HG03460 (cell line): Measurements from ENCODE around the gene NAXD.
"Not testable (repeated sequence)": the region's sequence is repeated elsewhere in the genome, so short reads cannot be mapped to it uniquely, and the experiment has no call there.

Experiments used
- ATAC-seq: cut with Tn5 transposase; IDR thresholded peaks from one replicate; pipeline ENCODE4 v1.9.1; 2021; ENCODE audit not compliant: unreplicated experiment

The NAXD gene

DNA sequence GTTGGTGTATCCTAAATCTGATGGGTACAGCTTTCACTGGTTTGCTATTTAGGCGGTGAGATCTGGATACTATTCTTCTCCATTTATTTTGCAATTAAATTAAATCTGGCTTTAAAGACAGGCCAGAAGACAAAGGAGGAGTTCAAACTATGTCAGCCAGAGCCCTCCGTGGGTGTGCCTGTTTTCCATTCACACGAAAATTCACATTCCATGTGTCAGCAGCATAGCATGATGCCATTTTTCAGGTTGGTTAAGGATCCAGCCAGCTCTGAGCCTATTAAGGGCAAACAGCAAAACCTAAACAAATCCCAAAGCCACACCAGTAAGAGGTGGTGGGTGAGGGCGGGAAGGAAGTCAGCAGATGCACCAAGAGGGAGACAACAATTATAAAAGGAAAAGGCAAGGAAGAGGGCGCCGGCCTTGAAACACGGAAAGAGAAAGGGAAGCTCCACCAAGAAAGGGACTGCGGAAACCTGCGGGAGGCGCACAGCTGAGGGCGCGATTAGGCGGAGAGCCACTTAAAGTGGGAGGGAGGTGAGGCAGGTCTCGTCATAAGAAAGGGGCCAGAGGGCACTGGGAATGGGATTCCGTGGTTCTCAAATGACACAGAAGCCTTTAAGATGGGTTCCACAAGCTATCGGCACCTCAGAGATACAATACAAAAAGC, 47.6 kb downstream of the NAXD start:
- ATAC-seq = no peak

DNA sequence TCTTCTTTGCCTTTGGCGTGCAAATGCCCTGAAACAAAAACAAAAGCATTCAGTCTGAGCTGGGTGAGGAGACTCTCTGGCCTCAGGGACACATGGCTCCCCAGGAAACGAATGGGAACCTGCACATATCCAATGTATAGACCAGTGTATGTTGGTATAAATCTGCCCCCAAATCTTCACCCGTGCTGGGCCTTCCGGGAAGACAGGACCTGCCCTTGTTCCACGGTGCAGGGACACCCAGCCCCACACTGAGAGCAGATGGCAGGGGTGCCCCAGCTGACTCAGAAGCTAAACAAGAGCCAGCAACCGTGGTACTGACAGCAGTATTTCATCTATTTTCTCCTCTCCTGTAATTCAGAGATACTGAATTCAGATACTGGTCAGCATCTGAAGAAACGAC, 48.1 kb downstream of the NAXD start:
- ATAC-seq = no peak

DNA sequence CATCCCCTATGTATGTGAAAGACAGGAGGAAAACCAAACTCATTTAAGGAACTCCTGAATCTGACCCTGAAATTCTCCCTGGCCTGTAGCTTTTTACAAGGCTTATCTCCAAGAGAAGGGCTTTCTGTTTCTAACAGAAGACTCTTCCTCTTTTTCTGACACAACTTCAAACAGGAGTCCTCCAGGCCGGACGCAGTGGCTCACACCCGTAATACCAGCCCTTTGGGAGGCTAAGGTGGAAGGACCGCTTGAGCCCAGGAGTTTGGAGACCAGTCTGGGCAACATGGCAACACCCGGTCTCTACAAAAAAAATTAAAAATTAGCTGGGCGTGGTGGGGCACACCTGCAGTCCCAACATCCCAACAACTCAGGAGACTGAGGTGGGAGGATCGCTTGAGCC, 48.7 kb downstream of the NAXD start:
- no peak for ATAC-seq

DNA sequence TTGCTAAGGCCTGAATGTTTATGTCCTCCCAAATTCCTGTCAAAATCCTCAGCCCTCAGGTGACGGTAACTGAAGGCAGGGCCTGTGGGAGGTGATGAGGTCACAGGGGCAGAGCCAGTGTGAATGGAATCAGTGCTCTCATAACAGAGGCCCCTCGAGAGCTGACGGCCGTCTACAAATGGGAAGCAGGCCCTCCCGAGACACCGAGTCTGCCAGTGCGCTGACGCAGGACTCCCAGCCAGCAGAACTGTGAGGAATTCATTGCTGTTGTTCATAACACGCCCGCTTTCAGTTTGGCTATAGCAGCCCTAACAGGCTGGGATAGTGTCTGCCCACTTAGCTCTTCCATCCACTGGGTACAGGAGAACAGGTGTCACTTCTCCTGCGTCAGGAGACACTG, 49.3 kb downstream of the NAXD start:
- no peak for ATAC-seq

DNA sequence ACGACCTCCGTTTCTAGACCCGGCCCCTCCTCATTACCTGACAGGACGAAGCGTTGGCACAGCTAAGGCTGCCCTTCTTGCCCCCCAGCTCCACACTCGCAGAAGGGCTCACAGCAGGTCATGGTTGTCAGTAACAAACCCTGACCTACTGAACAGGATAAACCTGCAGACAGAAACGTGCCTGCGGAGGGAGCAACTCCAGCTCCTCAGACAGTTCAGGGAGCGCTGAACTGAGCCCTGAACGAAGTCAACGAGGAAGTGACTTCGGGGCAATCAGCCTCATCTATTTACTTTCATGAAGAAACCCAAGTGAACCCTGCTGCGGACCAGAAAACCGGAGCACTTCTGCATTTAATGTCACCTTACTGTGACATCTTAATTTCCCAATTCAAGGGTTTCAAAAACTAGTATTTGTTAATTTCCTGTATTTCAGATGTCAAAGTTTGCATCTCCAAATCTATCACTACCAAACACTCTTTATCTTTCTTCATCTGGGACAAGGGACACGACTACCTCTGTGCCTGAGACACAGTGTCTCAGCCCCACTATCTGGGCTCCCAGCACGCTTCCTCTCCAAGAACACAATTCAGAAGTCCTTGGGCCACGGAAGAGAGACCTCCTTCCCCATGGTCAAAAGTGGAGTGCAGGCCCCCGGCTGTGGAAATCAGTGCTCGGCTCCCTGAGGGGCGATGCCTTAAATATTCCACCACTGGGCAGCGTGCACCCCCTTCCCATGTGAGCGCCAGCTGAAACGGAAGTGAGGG, 50.3 kb downstream of the NAXD start:
- no peak for ATAC-seq

DNA sequence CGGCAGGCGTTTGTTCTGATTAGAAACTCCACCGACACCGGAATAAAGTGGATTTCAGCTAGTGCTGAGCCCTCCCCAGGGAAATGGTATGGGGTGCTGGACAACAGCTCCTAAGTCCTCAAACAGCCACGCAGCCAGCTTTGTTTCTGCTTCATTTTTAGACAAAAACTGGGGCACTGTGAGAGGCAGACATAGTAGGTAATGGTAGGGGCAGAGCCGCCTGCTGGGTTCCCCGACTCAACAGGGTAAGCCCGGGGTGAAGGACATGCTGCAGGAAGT, 50.8 kb downstream of the NAXD start:
- no peak for ATAC-seq

DNA sequence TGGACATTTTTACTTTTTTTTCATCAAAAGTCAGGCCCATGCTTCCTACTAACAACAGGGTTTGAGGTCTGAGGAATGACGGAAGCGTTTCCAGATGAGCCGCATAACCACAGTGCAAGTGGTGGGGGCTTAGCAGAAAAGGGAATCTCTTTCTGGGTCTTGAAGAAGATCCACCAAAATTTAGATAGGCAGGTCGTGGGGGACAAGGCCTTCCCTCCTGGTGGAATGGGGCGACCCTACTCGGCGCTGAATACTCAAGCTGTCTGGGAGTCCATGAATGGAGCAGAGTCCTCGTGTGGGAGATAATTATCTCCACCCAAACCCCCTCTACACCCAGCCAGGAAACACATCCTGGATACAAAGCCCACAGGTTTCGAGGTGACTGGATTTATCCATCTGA, 53.7 kb downstream of the NAXD start:
- ATAC-seq = no peak

DNA sequence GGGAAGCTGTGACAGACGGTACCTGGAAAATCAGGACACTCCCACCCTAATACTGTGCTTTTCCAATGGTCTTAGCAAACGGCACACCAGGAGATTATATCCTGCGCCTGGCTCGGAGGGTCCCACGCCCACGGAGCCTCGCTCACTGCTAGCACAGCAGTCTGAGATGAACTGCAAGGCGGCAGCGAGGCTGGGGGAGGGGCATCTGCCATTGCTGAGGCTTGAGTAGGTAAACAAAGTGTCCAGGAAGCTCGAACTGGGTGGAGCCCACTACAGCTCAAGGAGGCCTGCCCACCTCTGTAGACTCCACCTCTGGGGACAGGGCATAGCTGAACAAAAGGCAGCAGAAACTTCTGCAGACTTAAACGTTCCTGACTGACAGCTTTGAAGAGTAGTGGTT, 54.5 kb downstream of the NAXD start:
- ATAC-seq = not testable (repeated sequence)

DNA sequence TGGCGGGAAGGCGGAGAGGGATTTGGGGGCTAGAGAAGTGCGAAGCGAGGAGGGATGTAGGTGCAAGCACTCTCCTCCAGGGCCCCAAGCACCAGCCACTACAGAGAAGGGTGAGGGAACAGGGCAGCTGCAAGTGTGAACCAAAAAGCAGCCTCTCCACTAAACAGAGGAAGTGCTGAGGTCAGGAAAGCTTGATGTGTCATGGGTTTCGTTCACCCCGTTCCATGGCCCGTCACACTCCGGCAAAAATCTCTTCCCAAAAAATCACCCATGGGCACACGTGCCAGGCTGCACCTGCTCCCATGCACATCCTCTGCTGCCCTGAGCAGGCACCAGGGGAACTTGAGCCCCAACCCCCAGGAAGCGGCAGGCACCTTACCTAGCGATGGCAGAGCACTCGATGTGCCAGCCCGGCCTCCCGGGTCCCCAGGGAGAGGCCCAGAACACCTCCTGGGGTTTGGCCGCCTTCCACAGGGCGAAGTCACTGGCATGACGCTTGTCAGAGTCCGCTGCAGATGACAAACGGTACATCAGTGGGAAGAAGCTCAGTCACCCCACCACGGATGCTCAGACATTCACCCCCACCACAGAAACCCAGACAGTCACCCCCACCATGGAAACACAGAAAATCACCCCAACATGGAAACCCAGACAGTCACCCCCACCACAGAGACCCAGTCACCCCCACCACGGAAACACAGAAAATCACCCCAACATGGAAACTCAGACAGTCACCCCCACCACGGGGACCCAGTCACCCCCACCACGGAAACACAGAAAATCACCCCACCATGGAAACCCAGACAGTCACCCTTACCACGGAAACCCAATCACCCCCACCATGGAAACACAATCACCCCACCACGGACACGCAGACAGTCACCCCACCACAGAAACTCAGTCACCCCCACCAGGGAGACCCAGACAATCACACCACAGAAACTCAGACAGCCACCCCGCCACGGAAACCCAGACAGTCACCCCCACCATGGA, 61.5 kb downstream of the NAXD start:
- ATAC-seq = peak; percentile 75

DNA sequence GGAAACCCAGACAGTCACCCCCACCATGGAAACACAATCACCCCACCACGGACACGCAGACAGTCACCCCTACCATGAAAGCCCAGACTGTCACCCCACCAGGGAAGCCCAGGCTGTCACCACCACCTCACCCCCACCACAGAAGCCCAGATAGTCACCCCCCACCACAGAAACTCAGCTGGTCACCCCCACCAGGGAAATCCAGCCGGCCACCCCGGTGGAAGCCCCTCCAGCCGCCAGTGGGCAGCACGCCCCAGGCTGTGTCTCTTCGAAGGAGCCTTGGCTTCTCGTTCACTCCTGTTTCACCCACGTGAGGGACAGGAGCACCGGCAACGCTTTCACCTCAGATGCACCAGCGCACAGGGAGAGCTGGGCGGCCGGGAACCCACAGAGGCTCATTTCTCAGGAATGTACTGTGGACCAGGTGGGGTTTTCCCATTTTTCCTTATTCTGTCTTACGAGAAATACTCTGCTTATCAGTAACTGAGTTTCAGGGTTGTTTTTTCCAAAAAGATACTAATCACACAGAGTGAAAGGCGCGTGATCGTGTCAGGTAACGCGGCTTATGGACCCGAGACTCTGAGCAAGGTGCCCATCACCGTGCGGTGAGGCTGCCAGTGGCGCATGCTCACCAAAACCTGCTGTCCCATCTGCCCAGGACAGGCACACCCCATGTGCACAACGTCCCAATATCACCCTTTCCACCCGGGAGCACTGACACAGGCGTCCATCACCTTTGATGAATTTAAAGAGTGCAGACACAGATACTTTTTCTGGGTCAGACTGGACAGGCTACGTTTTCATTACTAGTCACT, 62.6 kb downstream of the NAXD start:
- ATAC-seq = no peak

DNA sequence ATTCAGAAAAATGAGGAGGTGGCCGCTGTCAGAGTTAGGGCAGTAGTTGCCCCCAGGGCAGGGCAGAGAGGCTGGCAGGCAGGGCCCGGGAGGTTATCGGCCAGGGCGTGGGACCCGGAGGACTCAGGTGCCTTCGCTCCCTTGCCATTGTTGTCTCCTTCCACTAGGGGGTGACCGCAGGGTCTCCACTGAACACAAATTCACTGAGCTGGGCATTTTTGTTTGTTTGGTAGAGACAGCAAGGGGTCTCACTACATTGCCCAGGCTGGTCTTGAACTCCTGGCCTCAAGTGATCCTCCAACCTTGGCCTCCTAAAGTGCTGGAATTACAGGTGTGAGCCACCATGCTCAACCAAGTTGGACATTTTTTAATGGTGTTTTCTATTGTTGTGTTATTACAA, 65.5 kb downstream of the NAXD start:
- no peak for ATAC-seq

DNA sequence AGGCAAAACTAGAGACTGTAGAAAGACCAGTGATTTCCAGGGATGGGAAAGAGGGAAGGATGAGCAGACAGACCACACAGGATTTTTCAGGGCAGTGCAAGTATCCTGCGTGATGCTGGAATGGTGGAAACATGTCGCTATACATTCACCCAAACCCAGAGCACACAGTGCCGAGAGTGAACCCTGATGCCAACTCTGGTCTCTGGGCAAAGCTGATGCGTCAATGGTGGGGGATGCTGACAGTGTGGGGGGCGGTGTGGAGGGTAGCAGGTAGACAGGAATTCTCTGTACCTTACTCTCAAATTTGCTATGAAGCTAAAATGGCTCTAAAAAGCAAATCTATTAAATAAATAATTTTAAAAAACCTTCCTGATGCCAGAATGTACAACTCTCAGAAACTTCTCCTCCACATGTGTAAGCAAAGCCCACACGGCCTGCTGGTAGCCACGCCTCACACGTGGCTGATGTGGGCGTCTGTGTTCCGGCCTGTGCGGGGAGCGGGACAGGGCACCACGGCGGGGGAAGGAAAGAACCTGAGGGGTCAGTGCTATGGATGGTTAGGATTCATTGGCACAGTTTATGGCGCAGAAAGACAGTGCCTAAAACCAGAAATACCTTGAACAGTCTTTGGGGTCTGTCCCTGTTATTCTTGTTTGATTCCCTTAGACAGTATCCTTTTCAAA, 66.7 kb downstream of the NAXD start:
- ATAC-seq = no peak

DNA sequence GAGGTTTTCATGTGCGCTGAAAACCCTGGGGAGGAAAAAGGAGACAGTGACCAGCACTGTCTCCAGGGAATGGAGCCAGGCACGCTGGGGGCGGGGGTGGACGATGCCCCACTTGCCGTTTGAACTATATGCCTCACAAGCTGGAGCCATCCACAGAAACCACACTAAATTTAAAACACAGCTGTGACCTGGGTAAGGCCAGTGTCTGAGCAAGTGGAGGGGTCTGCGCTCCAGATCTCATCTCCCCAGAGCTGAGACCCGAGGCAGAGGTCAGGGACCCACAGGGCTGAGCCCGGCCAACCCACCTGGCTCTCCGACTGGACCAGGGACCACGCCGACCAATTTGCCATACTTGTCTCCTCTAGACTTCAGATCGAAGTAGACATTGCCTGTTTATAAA, 67.4 kb downstream of the NAXD start:
- no peak for ATAC-seq

DNA sequence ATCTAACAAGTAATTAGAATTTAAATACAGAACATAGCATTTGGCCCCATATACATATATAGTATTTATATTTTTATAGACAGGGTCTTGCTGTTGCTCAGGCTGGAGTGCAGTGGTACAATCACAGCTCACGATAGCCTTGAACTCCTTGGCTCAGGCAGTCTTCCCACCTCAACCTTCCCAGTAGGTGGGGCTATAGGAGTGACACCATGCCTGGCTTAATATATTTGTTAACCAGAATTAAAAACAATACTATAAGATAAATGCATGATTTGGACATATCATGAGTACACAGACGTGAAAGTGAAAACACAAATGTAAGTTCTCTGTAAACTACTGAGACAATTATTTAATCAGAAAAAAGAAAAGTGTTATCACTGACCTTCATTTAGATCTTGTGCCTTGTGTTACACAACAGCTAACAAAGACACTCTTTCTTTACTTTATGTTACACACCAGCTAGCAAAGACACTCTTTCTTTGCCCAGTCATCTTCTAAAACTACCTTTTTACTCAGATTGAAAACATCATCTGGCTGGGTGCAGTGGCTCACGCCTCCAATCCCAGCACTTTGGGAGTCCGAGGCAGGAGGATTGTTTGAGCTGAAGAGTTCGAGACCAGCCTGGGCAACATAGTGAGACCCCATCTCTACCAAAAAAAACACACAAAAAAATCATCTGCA, 68.0 kb downstream of the NAXD start:
- ATAC-seq = no peak

DNA sequence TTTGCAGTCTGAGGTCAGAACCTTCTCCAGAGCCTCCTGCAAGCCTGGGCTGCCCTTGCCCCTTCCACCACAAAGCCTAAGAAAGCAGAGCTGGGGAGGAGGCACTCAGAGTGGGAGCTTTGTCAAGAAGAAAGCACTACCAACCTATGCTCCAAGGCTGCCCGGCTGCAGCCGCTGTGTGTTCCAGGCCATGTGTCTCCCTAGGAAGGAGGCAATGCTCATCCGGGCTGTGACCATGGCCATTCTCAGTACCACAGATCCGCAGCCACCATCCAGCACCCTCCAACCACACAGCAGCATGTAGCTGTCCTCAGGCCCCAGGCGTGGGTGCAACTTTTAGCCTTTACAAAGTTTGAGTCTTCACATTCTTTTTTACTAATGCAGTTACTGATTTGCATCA, 68.6 kb downstream of the NAXD start:
- no peak for ATAC-seq

DNA sequence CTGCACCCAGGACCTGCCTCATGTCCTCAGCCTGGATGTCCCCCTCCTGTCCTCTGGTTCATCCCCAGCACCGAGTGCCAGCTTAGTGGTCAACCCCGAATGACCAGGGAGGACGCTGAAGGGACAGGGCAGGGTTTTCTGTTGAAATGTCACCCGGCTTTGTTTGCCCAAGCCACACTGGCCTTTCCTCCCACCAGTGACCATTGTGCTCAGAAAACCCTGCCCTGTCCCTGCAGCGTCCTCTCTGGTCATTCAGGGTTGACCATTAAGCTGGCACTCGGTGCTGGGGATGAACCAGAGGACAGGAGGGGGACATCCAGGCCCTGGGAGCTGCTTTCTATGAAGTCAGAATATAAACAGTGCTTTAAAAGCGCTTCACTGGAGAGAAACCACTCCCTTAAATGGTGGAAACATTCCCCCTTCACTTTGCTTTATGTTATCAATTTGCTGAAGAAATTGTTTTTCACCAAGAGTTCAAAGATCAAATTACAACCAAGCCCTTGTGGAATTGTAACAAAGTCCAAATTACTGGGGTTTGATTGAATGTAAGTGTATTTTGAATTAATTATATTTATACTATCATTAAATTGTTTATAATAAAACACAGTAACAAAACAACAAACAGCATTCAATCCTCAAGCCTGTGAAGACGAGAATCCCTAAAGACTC, 69.2 kb downstream of the NAXD start:
- no peak for ATAC-seq

DNA sequence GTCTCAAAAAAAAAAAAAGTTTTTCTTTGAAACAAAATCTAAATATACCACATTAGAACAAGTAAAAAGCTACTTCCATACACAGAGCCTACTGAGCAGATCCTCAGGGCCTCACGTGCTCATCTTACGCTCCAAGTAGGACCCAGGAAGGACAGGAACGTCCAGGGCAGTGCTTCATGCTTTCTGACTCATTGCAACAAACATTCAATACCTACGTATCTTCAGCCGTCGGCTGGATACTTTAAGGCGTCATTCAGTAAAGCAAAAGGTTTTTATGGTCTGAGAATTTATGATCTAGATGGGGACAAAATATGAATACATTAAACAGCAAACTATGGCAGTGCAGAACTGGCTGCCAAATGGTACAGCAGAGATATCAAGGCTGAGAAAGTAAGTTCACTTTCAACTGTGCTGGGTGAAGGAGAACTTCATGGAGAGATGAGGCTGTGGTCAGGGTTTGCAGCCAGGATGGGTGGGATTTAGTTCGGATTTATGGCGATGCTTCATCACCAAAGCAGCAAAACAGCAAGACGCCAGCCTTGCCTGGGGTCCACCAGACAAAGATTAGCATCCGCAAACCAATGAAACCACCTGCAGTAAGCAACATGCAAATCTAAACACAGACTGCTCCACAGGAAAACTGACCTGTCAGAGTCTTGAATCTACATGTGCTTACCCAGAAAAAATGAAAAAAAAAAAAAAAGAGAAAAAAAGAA, 70.1 kb downstream of the NAXD start:
- ATAC-seq = no peak

DNA sequence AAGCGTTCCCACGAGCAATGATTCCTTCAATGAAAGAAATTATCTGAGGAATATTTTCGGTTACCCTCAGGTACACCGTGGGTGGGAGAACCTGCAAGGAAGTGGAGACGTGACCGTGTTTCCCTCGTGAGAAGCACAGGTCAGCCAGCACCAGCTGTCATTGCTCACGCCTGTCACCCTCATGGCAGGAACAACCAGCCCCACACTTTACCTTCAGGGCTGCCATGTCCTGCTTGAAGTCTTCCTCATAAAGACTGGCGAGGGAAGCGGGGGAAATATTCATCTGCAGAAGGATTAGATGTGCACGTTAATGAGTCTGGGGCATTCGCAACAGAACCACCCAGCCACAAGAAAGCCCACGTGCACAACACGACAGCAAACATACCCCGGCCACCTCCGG, 72.4 kb downstream of the NAXD start:
- no peak for ATAC-seq

DNA sequence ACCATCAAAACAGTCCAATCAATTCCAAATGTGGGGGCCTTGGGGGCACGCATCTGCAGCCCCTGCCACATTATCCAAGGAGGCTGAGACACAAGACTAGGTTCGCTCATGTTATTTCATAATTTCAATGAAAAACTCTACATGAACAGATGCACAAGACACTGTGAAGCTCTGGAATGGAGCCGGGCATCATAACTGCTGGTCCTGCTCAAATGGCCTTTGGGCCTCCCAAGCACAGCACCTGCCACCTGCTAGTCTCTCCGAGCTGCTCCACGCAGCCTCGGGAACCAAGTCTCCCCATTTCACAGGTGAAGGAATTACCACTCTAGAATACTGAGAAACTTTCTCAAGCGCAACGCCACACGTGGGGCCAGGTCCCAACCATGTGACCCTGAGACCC, 73.7 kb downstream of the NAXD start:
- ATAC-seq = no peak
